PC-9 (cell line): ENCODE data around the gene CD83.

Source experiments
- EZH2 ChIP-seq: fragments of 200-600 bp; sonication (generic); IDR thresholded peaks from 2 replicates; pipeline ENCODE4 v1.8.0; 2017; ENCODE audit warnings: antibody characterized with exemption, low read depth
- TF ChIP-seq, protein P1 (sequence below): fragments of 200-600 bp; sonication (generic); conservative IDR thresholded peaks from 2 replicates; pipeline ENCODE4 v1.6.1; 2017; ENCODE audit warnings: mixed run types, antibody characterized with exemption, mild to moderate bottlenecking, moderate library complexity

DNA sequence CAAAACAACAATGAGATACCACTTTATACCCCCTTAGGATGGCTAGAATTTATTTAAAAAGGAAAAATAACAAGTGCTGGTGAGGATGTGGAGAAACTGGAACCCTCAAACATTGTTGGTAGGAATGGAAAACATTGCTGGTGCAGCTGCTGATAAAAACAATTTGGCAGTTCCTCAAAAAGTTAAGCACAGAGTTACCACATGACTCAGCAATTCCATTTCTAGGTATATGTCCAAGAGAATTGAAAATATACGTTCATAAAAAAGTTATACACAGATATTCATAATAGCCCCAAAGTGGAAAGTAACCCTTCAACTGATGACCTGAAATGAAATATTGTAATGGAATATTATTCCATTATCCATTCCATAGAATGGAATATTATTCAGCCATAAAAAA, 55.0 kb downstream of the CD83 start:
- TF ChIP-seq, protein P1, sequence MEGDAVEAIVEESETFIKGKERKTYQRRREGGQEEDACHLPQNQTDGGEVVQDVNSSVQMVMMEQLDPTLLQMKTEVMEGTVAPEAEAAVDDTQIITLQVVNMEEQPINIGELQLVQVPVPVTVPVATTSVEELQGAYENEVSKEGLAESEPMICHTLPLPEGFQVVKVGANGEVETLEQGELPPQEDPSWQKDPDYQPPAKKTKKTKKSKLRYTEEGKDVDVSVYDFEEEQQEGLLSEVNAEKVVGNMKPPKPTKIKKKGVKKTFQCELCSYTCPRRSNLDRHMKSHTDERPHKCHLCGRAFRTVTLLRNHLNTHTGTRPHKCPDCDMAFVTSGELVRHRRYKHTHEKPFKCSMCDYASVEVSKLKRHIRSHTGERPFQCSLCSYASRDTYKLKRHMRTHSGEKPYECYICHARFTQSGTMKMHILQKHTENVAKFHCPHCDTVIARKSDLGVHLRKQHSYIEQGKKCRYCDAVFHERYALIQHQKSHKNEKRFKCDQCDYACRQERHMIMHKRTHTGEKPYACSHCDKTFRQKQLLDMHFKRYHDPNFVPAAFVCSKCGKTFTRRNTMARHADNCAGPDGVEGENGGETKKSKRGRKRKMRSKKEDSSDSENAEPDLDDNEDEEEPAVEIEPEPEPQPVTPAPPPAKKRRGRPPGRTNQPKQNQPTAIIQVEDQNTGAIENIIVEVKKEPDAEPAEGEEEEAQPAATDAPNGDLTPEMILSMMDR, result no peak
- no peak for TF ChIP-seq EZH2
